ENCODE measurements around the gene CLDN3.

The CLDN3 gene

DNA sequence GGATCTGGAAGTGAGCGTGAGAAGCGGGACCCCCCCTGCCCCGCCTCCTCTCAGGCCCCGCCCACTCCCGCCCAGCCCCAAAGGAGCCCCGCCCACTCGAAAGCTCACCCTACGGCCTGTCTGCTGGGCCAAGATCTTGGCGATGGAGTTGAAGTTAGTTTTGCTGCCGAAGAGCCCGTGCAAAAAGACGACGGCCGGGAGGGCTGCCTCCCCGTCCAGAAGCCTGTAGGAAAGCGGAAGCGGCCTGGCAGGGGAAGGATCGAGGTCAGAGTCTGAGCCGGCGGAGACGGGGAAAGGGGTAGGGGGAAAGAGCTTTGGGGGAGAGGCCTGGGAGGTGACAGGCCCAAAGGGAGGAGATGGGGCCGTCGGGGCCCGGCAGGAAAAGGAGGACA lies 31.9 kb downstream of the CLDN3 start:
- peak; percentile 83 for DNase-seq (ENCODE audit: extremely low spot score)
- TF ChIP-seq, protein P1, sequence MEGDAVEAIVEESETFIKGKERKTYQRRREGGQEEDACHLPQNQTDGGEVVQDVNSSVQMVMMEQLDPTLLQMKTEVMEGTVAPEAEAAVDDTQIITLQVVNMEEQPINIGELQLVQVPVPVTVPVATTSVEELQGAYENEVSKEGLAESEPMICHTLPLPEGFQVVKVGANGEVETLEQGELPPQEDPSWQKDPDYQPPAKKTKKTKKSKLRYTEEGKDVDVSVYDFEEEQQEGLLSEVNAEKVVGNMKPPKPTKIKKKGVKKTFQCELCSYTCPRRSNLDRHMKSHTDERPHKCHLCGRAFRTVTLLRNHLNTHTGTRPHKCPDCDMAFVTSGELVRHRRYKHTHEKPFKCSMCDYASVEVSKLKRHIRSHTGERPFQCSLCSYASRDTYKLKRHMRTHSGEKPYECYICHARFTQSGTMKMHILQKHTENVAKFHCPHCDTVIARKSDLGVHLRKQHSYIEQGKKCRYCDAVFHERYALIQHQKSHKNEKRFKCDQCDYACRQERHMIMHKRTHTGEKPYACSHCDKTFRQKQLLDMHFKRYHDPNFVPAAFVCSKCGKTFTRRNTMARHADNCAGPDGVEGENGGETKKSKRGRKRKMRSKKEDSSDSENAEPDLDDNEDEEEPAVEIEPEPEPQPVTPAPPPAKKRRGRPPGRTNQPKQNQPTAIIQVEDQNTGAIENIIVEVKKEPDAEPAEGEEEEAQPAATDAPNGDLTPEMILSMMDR (IDR thresholded peaks at IDR 0.05; ENCODE audit: control extremely low read depth, extremely low read depth, low read depth, missing control alignments), result no peak
- CTCF ChIA-PET, result interaction anchor here (0.7 to 11.8 kb wide), 6 partner anchors 9 to 131 kb away, joined by 3 to 170 read pairs (median 4); no protein-coding TSS in a partner anchor

DNA sequence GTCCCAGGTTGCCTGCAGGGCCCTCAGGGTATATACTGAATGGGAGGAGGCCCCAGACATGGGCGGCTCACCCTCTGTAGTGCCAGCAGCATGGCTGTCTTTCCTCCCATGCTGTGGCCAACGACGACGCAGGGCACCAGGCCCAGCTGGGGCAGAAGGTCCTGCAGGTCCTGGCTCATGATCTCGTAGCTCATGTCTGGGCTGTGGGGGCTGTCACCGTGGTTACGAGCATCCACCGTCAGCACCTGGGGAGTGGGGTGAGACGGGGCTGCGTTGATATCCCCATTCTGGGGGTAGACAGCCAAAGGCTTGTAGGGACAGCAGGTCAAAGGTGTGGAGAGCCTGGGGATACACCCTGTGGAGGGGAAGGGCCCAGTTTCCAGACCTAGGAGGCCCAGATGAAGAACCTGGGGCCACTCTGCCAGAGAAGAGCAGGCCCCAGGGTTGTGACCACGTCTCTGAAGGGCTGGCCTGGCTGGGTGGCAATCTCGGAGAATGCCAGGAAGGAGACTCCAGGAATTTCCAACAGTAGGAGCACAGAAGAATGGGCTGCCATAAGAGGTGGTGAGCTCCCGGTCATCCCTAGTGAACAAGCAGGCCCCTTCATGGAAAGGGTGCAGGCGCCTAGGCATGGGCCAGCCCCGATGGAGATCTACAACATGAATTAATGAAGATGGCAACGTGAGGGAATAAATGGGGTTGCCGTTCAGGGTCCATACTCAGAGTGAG lies 32.4 kb downstream of the CLDN3 start:
- ChIA-PET CTCF (interaction anchor here (0.7 to 11.8 kb wide), 5 partner anchors 13 to 130 kb away, joined by 3 to 170 read pairs (median 4); no protein-coding TSS in a partner anchor), POLR2A (interaction anchor here (1.0 kb wide), 1 partner anchor 12 kb away, joined by 5 read pairs; no protein-coding TSS in a partner anchor)
- peak; percentile 7 for DNase-seq (ENCODE audit: extremely low spot score)
- TF ChIP-seq, protein P1 (IDR thresholded peaks at IDR 0.05; ENCODE audit: control extremely low read depth, extremely low read depth, low read depth, missing control alignments), result no peak

More for the DNA sequence above, 31.9 kb downstream of the CLDN3 start:
- POLR2A ChIA-PET, result interaction anchor here (1.0 kb wide), 1 partner anchor 13 kb away, joined by 5 read pairs; no protein-coding TSS in a partner anchor

DNA sequence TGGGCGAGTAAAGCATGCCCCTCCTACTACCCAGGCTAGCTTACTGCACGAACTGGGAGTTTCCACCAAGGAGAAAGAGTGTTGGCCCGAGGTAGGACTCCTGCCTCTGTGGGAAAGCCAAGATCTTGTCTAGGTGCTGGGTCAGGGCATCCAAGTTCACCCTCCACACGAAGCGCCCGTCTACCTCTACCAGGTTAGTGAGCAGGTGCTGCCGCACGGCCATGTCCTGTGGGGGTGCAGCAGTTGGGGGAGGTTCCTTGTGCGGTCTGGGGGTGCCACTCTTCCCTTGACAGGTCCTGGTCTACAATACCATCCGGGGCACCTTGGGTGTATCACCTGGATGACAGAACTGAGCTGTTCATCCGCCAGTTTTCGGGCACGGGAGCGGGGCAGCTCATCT lies 33.2 kb downstream of the CLDN3 start:
- TF ChIP-seq, protein P1 (IDR thresholded peaks at IDR 0.05; ENCODE audit: control extremely low read depth, extremely low read depth, low read depth, missing control alignments), result no peak
- CTCF ChIA-PET, result interaction anchor here (1.2 to 11.8 kb wide), 3 partner anchors 12 to 129 kb away, joined by 3 to 170 read pairs (median 40); no protein-coding TSS in a partner anchor
- peak; percentile 5 for DNase-seq (ENCODE audit: extremely low spot score)
- POLR2A ChIA-PET, result no interaction called here

DNA sequence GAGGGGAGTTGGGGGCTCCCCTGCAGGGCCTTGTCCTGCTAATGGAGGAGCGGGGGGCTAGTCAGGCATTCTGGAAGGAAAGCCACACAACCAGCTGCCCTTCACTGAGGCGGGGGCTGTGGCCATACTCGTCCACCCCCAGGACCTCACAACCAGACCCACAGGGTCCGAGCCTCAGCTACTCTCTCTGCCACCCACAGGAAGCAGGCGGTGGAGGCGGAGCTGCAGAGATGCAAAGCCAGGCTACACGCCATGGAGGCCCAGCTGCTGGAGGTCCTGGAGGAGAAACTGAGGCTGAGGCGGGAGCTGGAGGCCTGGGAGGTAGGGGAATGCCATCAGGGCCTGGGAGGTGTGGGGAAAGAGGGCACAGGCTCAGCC lies 34.6 kb downstream of the CLDN3 start:
- CTCF ChIA-PET, result interaction anchor here (0.9 to 11.8 kb wide), 13 partner anchors 11 to 175 kb away, joined by 3 to 170 read pairs (median 6); no protein-coding TSS in a partner anchor
- POLR2A ChIA-PET, result no interaction called here

DNA sequence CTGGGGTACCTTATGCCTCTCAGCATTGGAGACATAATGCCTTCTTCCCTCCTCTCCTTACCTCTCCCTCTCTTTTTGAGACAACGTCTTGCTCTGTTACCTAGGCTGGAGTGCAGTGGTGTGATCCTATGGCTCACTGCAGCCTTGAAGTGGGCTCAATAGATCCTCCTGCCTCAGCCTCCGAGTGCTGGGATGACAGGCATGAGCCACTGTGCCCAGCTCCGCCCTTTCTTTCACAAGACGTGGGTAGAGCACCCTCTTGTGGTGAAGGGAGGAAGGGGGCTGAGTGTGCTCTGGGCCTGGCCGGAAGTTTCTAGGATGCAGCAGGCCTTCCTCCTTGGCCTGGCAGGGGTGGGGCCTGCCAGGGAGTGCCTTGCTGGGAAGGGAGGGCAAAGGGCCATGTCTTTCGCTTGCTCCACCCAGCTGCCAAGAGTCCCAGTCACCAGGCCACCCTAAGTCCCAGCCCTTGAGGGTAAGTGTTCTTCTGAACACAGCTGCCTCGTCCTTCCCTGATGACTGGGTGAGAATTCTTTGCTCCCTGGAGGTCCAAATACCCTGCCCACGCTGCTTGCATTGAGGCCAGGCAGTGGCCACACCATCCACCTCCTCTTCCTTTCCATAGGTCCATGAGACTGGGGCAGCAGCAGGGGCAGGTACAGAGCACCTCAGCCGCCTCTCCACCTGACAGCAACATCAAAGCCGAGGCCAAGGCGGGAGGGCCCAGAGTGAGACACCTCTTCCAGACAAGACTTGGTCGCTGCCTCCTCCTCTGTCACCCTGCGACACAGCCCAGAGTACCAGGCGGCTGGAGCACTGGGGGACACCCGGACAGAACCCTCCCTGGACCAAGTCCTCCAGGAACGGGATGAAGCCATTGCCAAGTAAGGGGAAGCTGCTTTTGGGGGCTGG lies 35.2 kb downstream of the CLDN3 start:
- peak; percentile 76 for DNase-seq (ENCODE audit: extremely low spot score)
- POLR2A ChIA-PET, result interaction anchor here (0.6 kb wide), 1 partner anchor 16 kb away, joined by 3 read pairs; the partner anchor contains the start of gene STX1A
- CTCF ChIA-PET, result interaction anchor here (0.6 to 11.8 kb wide), 29 partner anchors 9 to 280 kb away, joined by 3 to 170 read pairs (median 3); partner anchors contain the start of genes METTL27, MLXIPL and STX1A
- TF ChIP-seq, protein P1 (IDR thresholded peaks at IDR 0.05; ENCODE audit: control extremely low read depth, extremely low read depth, low read depth, missing control alignments), result peak; percentile 74

More for the DNA sequence above, 34.6 kb downstream of the CLDN3 start:
- DNase-seq (ENCODE audit: extremely low spot score), result no peak
- TF ChIP-seq, protein P1 (IDR thresholded peaks at IDR 0.05; ENCODE audit: control extremely low read depth, extremely low read depth, low read depth, missing control alignments), result no peak

DNA sequence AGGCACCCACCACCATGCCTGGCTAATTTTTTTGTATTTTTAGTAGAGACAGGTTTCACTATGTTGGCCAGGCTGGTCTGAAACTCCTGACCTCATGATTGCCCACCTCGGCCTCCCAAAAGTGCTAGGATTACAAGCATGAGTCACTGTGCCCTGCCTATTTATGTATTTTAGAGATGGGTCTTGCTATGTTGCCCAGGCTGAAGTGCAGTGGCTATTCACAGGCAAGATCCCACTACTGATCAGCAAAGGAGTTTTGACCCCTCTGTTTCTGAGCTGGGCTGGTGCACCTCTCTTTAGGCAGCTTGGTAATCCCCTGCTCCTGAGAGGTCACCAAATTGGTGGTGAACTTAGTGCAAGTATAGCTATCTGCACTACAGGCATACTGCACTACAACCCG lies 37.7 kb downstream of the CLDN3 start:
- POLR2A ChIA-PET, result no interaction called here
- DNase-seq (ENCODE audit: extremely low spot score), result no peak
- CTCF ChIA-PET, result interaction anchor here (1.0 to 11.8 kb wide), 2 partner anchors 9 to 125 kb away, joined by 3 to 170 read pairs; no protein-coding TSS in a partner anchor
- TF ChIP-seq, protein P1 (IDR thresholded peaks at IDR 0.05; ENCODE audit: control extremely low read depth, extremely low read depth, low read depth, missing control alignments), result no peak
